ENCODE measurements around the gene ACVR2B.

- no peak for TF ChIP-seq POLR2A (IDR thresholded peaks at IDR 0.05)
- TF ChIP-seq, protein P1, sequence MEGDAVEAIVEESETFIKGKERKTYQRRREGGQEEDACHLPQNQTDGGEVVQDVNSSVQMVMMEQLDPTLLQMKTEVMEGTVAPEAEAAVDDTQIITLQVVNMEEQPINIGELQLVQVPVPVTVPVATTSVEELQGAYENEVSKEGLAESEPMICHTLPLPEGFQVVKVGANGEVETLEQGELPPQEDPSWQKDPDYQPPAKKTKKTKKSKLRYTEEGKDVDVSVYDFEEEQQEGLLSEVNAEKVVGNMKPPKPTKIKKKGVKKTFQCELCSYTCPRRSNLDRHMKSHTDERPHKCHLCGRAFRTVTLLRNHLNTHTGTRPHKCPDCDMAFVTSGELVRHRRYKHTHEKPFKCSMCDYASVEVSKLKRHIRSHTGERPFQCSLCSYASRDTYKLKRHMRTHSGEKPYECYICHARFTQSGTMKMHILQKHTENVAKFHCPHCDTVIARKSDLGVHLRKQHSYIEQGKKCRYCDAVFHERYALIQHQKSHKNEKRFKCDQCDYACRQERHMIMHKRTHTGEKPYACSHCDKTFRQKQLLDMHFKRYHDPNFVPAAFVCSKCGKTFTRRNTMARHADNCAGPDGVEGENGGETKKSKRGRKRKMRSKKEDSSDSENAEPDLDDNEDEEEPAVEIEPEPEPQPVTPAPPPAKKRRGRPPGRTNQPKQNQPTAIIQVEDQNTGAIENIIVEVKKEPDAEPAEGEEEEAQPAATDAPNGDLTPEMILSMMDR (IDR thresholded peaks at IDR 0.05 in 4 of 5, conservative IDR thresholded peaks at IDR 0.05 in 1 of 5), result no peak
These were observed 36.1 kb downstream of the ACVR2B start for GRCh38 chr3:38489766-38490165.
